CD14-positive monocyte (primary cell): ENCODE results near the gene PARP12. TPM values are rescaled to one million over a fixed set of nuclear protein-coding genes. Genes with fewer than 3 reads are reported as not detected.

ENCODE experiments used
- DNase-seq, 3 donors: peaks; one replicate each; pipeline ENCODE4 v3.0.0-alpha.2; 2011 to 2022
- H2AFZ ChIP-seq: 2 replicates; pipeline ENCODE4 v1.6.0; 2012; ENCODE audit warnings: mild to moderate bottlenecking, low read depth, low read length, inconsistent platforms; ENCODE audit not compliant: insufficient read depth, poor library complexity, severe bottlenecking
- H3K27ac ChIP-seq, 2 donors: 1 replicate in 1 of 2; 2 replicates in 1 of 2; pipeline ENCODE4 v1.5.1; 2012 to 2013; ENCODE audit warnings: low read length in 2 of 2, control low read depth in 1 of 2, inconsistent platforms in 1 of 2, low read depth in 1 of 2, mild to moderate bottlenecking in 1 of 2
- H3K27me3 ChIP-seq, 2 donors: one replicate each; pipeline versions ENCODE4 v1.6.0 to v1.6.1; 2011 to 2013; ENCODE audit warnings: low read length in 2 of 2; ENCODE audit not compliant: control insufficient read depth in 2 of 2, insufficient read depth in 2 of 2
- H3K36me3 ChIP-seq, 2 donors: replicated peaks in 1 of 2; 1 replicate in 1 of 2; 2 replicates in 1 of 2; pipeline versions ENCODE4 v1.5.1 to v1.6.1; 2012 to 2013; ENCODE audit warnings: low read length in 2 of 2, control low read depth in 1 of 2, inconsistent platforms in 1 of 2, mild to moderate bottlenecking in 1 of 2; ENCODE audit not compliant: insufficient read depth in 2 of 2, control insufficient read depth in 1 of 2
- H3K4me1 ChIP-seq, 2 donors: 1 replicate in 1 of 2; 2 replicates in 1 of 2; pipeline versions ENCODE4 v1.5.1 to v1.6.1; 2012 to 2013; ENCODE audit warnings: low read length in 2 of 2, control low read depth in 1 of 2, inconsistent platforms in 1 of 2, mild to moderate bottlenecking in 1 of 2, moderate library complexity in 1 of 2; ENCODE audit not compliant: insufficient read depth in 2 of 2, control insufficient read depth in 1 of 2
- H3K4me2 ChIP-seq: replicated peaks from 2 replicates; pipeline ENCODE3; 2012; ENCODE audit warnings: low read length, moderate library complexity, mild to moderate bottlenecking; ENCODE audit not compliant: poor library complexity, severe bottlenecking; ENCODE audit errors: extremely low read depth
- H3K4me3 ChIP-seq, 3 experiments: fragments of 200-600 bp in 1 of 3; sonication (generic) in 1 of 3; replicated peaks in 1 of 3; 1 replicate in 2 of 3; 2 replicates in 1 of 3; pipeline ENCODE4 v1.5.1; 2011 to 2013; ENCODE audit warnings: low read length in 3 of 3, mild to moderate bottlenecking in 3 of 3, control low read depth in 2 of 3, low read depth in 2 of 3, inconsistent platforms in 1 of 3, moderate library complexity in 1 of 3
- H3K79me2 ChIP-seq: 2 replicates; pipeline ENCODE4 v1.6.0; 2012; ENCODE audit warnings: mild to moderate bottlenecking, control low read depth, inconsistent platforms, low read length, moderate library complexity; ENCODE audit not compliant: insufficient read depth
- H3K9ac ChIP-seq: 2 replicates; pipeline ENCODE4 v1.6.0; 2017; ENCODE audit warnings: low read length, mild to moderate bottlenecking; ENCODE audit not compliant: insufficient read depth, poor library complexity, severe bottlenecking
- H3K9me3 ChIP-seq, 2 donors: replicated peaks in 1 of 2; 1 replicate in 1 of 2; 2 replicates in 1 of 2; pipeline versions ENCODE4 v1.5.1 to v1.6.1; 2012 to 2013; ENCODE audit warnings: low read length in 2 of 2, control low read depth in 1 of 2; ENCODE audit not compliant: control insufficient read depth in 1 of 2, insufficient read depth in 1 of 2
- H4K20me1 ChIP-seq: 2 replicates; pipeline ENCODE4 v1.6.0; 2012; ENCODE audit warnings: mild to moderate bottlenecking, low read length, control low read depth, moderate library complexity; ENCODE audit not compliant: insufficient read depth
- H3K27ac Mint-ChIP-seq, 7 donors: one replicate each; pipeline ENCODE4 v1.8.0; 2020; ENCODE audit warnings: mild to moderate bottlenecking in 7 of 7, mixed read lengths in 7 of 7, moderate library complexity in 6 of 7, inconsistent platforms in 2 of 7
- H3K27me3 Mint-ChIP-seq, 3 donors: one replicate each; pipeline ENCODE4 v1.8.0; 2021 to 2022; ENCODE audit warnings: low read depth in 3 of 3, mild to moderate bottlenecking in 3 of 3, mixed read lengths in 3 of 3, moderate library complexity in 3 of 3, inconsistent platforms in 1 of 3
- H3K36me3 Mint-ChIP-seq, 2 donors: one replicate each; pipeline ENCODE4 v1.8.0; 2020; ENCODE audit warnings: mixed read lengths in 2 of 2, inconsistent platforms in 1 of 2, mild to moderate bottlenecking in 1 of 2
- H3K4me1 Mint-ChIP-seq: one replicate; pipeline ENCODE4 v1.8.0; 2020; ENCODE audit warnings: mild to moderate bottlenecking, mixed read lengths
- H3K4me3 Mint-ChIP-seq, 2 donors: one replicate each; pipeline ENCODE4 v1.8.0; 2020; ENCODE audit warnings: mild to moderate bottlenecking in 2 of 2, mixed read lengths in 2 of 2, moderate library complexity in 1 of 2
- H3K9me3 Mint-ChIP-seq, 7 donors: one replicate each; pipeline ENCODE4 v1.8.0; 2020 to 2022; ENCODE audit warnings: mixed read lengths in 7 of 7, mild to moderate bottlenecking in 6 of 7, moderate library complexity in 6 of 7, inconsistent platforms in 2 of 7
- WGBS: methylation state at CpG from one replicate; pipeline ENCODE4 v1.1.5; 2013; ENCODE audit warnings: missing lambda C conversion rate; ENCODE audit not compliant: insufficient coverage; 5-methylcytosine and 5-hydroxymethylcytosine counted together
- intact Hi-C, 2 donors: fragments of 100-400 bp; cut with micrococcal nuclease; formaldehyde crosslinking; loops; one replicate each; pipeline versions ENCODE4 v1.15.0 to v1.15.1; 2023
- polyA plus RNA-seq, 3 donors: library from polyadenylated mRNA; depleted of rRNA in 1 of 3; unstranded in 2 of 3; stranded (reverse) in 1 of 3; fragments of 300-500 nt in 2 of 3; fragments of >200 nt in 1 of 3; fragmentation: Illumina TruSeq in 2 of 3; gene quantifications; 1 replicate in 2 of 3; 2 replicates in 1 of 3; pipeline ENCODE4 v1.2.3, GENCODE V29; 2012 to 2021
- TF ChIP-seq, protein P1 (sequence below): fragments of 200-600 bp; IDR thresholded peaks from one replicate; pipeline ENCODE4 v1.8.0; 2022; ENCODE audit warnings: antibody characterized with exemption, mild to moderate bottlenecking

PARP12 gene
- polyA plus RNA-seq, 3 donors = 16.7 to 116 (median 37.8) TPM

DNA sequence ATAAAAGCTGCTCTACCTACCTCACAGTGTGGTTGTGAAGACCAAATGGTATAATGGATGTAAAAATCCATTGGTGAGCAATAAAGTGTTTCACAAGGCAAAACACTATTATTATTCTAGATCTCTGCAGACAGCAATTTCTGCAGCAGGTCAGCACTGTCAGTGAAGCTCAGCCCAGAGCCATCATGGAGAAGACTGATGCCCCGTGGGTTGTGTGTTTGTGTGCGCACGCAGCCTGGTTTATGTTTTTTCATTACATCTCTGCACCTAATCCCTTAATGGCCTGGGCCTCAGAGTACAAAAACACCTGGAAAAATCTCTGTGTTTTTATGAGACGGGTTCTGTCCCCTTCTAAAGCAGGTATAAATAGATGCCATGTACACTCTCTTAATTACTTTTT is 64.2 kb downstream of the PARP12 start:
- H3K36me3 ChIP-seq = peaks cover 30 to 87% of the 10 kb centered on the region in 2 donors
- TF ChIP-seq, protein P1, sequence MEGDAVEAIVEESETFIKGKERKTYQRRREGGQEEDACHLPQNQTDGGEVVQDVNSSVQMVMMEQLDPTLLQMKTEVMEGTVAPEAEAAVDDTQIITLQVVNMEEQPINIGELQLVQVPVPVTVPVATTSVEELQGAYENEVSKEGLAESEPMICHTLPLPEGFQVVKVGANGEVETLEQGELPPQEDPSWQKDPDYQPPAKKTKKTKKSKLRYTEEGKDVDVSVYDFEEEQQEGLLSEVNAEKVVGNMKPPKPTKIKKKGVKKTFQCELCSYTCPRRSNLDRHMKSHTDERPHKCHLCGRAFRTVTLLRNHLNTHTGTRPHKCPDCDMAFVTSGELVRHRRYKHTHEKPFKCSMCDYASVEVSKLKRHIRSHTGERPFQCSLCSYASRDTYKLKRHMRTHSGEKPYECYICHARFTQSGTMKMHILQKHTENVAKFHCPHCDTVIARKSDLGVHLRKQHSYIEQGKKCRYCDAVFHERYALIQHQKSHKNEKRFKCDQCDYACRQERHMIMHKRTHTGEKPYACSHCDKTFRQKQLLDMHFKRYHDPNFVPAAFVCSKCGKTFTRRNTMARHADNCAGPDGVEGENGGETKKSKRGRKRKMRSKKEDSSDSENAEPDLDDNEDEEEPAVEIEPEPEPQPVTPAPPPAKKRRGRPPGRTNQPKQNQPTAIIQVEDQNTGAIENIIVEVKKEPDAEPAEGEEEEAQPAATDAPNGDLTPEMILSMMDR = no peak
- intact Hi-C loops = no loop called here

DNA sequence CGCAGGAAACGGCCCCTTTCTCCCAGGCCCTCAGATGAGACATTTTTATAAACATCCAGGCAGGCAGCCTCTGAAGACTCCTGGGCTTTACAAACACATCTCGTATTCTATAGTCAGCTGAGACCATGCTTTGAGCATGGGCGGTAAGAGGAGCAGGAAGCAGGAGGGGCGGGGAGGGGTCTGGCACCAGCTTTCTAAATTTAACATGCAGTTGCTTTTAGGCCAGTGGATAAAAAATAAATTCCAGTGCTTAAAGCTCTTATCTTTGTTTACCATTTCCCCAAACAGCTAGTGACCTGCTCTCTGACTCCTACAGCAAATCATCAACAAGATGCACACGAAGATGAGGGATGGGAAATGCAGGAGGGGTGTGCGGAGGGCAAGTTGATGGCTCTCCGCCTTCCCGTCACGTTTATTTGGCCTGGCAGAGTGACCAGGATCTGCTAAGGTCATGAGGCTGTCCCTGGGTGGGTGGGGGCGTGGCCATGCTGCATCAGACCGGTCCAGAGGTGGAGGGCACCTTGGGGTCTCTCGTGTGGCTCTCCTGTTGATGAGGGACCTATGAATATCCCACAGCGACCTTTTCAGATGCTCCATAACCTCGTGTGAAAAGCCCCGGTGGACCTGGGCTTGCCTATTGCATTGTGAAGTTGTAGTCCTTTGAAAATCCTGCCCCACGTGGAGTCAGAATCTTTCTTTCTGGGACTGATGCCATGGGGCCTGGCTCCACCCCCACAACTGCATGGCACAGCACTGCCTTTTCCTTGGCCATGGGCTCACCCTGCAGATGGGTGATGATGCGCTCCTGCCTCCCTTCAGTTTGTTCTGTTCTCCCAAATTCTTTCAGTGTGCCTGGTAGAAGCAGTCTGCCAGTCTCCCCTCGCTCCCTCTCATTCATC is 67.5 kb downstream of the PARP12 start:
- TF ChIP-seq, protein P1 = no peak
- no peak overlapping the region for H3K4me3 Mint-ChIP-seq
- peak overlapping the region in 1 of 7 donors; percentile 42 for H3K27ac Mint-ChIP-seq
- H3K4me1 ChIP-seq = peaks cover 8 to 11% of the 10 kb centered on the region in 2 donors
- peaks cover 21% of the 10 kb centered on the region for H3K4me1 Mint-ChIP-seq
- peaks cover 0 to 2% (median 0%) of the 10 kb centered on the region in 7 donors for H3K9me3 Mint-ChIP-seq
- H3K9me3 ChIP-seq = no peaks in the 10 kb centered on the region
- H3K4me3 ChIP-seq = no peak overlapping the region
- no peak overlapping the region for H3K4me2 ChIP-seq
- WGBS = 78% methylated on average over 11 of the region's 19 CpGs
- no peaks in the 10 kb centered on the region for H3K79me2 ChIP-seq
- H3K36me3 ChIP-seq = peaks cover 43 to 82% of the 10 kb centered on the region in 2 donors
- peaks cover 43 to 77% of the 10 kb centered on the region in 2 donors for H3K36me3 Mint-ChIP-seq
- H3K27ac ChIP-seq = no peak overlapping the region
- no peak overlapping the region for H2AFZ ChIP-seq
- peaks cover 100% of the 10 kb centered on the region for H4K20me1 ChIP-seq
- peaks cover 0 to 3% (median 1%) of the 10 kb centered on the region in 3 donors for H3K27me3 Mint-ChIP-seq
- no peaks in the 10 kb centered on the region for H3K27me3 ChIP-seq
- no peak overlapping the region for H3K9ac ChIP-seq
- intact Hi-C loops = no loop called here
- no peak for DNase-seq

More for the DNA sequence above, 64.2 kb downstream of the PARP12 start:
- no peak overlapping the region for H3K27ac Mint-ChIP-seq
- Histone ChIP-seq H3K27ac (no peak overlapping the region), H3K79me2 (no peaks in the 10 kb centered on the region), H3K9me3 (no peaks in the 10 kb centered on the region), H3K4me1 (no peaks in the 10 kb centered on the region), H2AFZ (no peak overlapping the region), H3K4me2 (no peak overlapping the region), H3K9ac (no peak overlapping the region), H3K4me3 (no peak overlapping the region), H4K20me1 (peaks cover 99% of the 10 kb centered on the region), H3K27me3 (no peaks in the 10 kb centered on the region)
- no peak overlapping the region for H3K4me3 Mint-ChIP-seq
- 100% methylated on average over 1 of the region's 4 CpGs for WGBS
- DNase-seq = no peak
- H3K36me3 Mint-ChIP-seq = peaks cover 43 to 82% of the 10 kb centered on the region in 2 donors
- H3K27me3 Mint-ChIP-seq = peaks cover 0 to 5% (median 2%) of the 10 kb centered on the region in 3 donors
- peaks cover under 1% of the 10 kb centered on the region for H3K4me1 Mint-ChIP-seq
- H3K9me3 Mint-ChIP-seq = peaks cover 0 to 3% (median 0%) of the 10 kb centered on the region in 7 donors
